CD4-positive, alpha-beta T cell treated with Interleukin-2 at 100 ng/mL for 4 hours (primary cell): ENCODE measurements around the gene PNKD.

ENCODE experiments used
- DNase-seq: peaks from one replicate; pipeline ENCODE4 v3.0.0-alpha.2; 2020; ENCODE audit warnings: low spot score

PNKD gene

GRCh38 chr2:218256612-218257350 lies 13.5 kb upstream of the PNKD start:
- DNase-seq, result no peak

- peak; percentile 79 for DNase-seq
Measured at GRCh38 chr2:218257390-218257981, 12.8 kb upstream of the PNKD start.

- no peak for DNase-seq
Measured at GRCh38 chr2:218259099-218259961, 11.0 kb upstream of the PNKD start.

- DNase-seq, result no peak
Measured at GRCh38 chr2:218260166-218260565, 10.2 kb upstream of the PNKD start.

DNA sequence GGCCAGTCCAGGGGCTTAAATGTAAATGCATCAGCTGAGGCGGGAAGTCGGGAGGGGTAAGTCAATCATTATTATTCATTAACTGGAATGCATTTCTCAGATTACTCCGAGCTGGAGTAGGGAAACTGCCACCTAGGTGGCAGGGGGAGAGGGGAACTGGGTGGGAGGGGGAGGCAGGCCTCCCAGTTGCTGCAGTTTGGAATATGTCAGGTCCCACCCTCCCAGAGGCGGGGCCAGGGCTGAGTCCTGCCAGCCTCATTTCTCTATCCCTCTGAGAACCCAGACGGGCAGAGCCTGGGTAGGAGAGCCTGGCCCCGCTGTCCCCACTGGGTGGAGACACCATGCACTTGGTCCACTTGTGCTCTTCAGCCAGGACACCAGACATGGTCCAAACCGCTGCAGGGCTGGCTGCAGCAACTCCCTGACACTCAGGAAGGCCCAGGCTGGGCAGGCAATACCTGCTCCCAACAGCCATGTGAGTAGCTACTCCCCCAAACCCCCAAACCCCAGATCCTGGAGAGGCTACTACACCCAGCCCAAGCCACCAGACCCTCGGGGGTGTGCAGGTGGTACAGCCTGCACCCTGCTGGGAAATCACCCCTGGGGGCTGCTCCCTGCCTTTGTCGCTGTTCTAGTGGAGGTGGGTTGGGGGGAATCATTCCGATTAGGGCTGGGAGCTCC lies 9.4 kb upstream of the PNKD start, which contains the start of gene GPBAR1:
TSS of gene GPBAR1 (plus strand) at position 274 of the 681 bp plus-strand sequence. CDS start 1,710 bp downstream, outside the sequence.
- DNase-seq, result no peak

DNA sequence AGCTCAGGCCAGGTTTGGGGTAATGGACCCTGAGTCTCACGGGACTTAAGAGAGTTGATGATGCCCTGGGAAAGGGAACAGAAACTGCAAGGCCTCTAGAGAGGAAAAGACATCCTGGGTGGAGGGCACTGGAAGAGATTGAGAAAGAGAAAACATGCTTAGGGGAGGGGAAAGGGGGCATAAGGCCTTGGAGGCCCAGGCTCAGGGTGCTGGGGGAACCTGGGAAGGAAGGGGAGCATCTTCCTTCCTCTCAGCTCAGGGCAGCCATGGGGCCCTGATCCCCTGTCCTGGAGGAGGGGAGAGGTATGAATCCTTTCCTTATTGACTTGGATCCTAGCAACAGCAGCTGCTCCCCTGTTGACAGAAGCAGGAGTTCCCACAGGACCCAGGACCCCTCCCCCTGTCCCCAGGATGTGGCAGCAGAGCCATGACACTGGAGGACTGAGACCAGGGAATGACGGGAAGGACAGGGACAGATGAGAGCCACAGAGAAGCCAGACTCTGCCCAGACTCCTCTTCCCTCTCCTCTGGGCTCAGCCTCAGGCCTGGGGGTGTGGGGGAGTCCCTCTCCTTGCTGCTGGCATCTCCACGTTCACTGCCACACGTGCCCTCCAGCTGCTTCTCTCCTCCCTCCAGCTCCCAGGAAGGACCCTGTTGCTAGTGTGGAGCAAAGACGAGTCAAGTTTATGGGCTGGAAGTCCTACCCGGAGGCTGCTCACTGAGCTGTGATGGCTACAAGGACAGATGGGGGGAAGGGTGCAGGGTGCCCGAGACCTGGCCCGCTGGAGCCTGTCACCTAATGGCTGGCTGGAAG lies 8.7 kb upstream of the PNKD start:
- DNase-seq, result no peak

DNA sequence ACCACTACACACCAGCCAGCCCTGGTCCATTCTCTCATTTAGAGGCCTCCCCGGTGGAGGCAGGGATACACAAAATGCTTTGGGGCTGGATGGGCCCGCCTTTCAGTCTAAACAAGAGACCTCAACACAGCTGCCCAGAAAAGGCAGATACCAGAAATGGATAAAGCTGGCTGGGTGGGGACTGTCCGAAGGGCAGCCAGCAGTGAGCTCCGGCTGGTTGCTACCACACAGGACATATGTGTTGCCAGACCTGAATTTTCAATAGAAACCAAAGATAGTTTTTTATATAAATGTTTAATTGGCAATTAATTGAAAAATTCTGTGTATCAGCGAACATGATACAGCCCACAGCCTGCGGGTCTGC lies 8.1 kb upstream of the PNKD start:
- no peak for DNase-seq

DNA sequence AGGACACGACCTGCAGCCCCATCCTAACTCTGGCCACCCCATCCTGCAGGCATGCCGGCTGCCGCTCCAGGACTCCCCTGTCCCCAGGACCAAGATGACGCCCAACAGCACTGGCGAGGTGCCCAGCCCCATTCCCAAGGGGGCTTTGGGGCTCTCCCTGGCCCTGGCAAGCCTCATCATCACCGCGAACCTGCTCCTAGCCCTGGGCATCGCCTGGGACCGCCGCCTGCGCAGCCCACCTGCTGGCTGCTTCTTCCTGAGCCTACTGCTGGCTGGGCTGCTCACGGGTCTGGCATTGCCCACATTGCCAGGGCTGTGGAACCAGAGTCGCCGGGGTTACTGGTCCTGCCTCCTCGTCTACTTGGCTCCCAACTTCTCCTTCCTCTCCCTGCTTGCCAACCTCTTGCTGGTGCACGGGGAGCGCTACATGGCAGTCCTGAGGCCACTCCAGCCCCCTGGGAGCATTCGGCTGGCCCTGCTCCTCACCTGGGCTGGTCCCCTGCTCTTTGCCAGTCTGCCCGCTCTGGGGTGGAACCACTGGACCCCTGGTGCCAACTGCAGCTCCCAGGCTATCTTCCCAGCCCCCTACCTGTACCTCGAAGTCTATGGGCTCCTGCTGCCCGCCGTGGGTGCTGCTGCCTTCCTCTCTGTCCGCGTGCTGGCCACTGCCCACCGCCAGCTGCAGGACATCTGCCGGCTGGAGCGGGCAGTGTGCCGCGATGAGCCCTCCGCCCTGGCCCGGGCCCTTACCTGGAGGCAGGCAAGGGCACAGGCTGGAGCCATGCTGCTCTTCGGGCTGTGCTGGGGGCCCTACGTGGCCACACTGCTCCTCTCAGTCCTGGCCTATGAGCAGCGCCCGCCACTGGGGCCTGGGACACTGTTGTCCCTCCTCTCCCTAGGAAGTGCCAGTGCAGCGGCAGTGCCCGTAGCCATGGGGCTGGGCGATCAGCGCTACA lies 7.4 kb upstream of the PNKD start:
- no peak for DNase-seq

DNA sequence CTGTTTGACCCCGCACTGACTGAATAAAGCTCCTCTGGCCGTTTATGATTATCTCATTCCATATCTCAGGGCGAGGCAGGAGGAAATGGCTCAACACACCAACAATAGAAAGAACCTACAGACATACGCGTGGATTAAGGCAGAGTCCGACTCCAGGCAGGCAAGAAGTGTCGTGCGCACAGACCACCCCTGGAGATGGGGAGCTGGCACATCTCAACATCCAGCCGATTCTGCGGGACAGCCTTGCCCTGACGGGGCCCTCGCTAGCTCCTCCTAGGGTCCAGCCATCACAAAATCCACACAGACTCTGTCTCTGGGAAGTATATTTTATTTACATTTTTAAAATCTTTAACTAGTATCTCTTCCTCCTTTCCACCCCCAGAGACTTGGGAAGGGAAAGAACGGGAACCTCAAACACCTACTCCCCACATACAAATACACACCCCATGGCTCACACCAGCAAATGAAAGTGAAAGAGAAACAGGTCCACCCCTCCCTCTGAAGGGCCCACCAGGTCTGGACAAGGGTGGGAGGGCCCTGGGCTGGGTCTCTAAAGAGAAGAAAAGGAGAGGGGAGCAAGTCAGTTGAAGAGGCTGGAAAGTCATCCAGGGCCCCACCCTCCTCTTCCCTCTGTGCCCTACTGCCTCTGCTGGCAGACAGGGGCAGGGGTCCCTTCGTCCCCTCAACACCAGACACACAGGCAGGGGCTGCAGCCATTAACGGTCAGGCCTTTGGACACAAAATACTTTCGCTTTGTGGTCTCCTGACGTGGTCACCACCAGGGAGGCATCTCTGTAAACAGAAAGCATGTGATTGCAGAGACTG lies 6.3 kb upstream of the PNKD start:
- no peak for DNase-seq

DNA sequence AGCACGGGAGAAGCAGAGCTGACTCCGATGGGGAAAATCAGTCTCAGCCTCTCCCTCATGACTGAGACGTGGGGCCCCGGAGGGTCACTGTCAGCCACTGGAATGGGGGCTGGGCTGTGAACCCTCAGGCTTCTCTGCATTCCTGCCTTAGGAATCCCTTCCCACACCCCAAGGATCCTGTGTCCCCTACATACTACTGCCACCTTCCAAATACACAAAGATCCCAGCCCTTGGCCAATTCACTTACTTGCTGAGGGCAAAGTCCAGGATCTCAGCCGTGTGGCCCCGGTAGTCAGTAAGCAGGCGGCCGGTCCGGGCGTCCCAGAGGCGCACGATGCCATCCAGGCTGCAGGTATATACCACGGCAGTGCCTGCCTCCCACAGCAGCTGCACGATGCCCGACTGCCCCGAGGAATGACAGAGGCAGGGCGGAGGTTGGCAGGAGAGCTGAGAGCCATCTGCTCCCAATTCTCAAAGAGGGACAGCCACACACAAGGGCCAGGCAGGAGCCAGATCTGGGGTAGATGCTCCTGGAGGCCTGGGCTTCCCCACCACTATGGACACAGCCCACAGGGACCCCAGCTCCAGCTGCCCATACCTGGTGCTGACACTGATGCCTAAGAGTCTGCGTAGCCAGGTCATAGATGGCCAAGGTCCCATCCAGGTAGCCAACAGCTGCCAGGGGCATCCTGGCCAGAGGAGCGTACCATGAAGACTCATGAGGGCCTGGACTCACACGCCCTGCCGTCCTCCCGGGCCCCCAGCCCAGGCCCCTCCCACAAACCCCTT lies 5.4 kb upstream of the PNKD start:
- no peak for DNase-seq

- DNase-seq, result no peak
Measured at GRCh38 chr2:218265626-218266025, 4.7 kb upstream of the PNKD start.

DNA sequence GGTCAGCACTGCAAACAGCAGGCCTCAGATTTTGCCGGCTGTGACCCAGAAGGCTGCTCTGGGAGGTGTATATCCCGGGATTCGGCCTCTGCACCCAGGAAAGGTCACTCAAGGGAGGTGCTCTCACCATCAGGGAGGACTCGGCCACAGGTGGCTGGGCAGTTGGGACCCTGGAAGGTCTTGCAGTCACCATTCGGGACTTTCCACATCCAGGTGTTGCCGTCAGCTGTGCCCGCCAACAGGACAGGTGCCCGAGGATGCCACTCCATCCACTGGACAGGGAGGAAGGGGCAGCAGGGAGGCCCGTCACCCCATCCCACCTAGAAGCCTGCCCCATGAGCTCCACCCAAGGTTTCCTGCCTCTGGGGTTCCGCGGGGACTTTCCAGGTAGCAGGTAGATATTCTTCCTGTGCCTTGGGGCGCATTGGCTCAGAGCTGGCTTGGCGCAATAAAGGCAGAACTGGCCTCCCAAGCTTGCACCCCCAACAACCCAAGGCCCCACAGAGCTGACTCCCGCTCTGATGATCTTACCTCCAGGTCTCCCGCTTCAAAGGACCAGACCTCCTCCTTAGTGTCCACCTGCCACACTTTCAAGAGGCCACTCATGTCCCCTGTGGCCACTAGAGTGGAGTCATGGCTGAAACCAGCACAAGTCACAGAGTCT lies 3.9 kb upstream of the PNKD start:
- DNase-seq, result no peak

- no peak for DNase-seq
Measured at GRCh38 chr2:218267259-218267658, 3.1 kb upstream of the PNKD start.

DNA sequence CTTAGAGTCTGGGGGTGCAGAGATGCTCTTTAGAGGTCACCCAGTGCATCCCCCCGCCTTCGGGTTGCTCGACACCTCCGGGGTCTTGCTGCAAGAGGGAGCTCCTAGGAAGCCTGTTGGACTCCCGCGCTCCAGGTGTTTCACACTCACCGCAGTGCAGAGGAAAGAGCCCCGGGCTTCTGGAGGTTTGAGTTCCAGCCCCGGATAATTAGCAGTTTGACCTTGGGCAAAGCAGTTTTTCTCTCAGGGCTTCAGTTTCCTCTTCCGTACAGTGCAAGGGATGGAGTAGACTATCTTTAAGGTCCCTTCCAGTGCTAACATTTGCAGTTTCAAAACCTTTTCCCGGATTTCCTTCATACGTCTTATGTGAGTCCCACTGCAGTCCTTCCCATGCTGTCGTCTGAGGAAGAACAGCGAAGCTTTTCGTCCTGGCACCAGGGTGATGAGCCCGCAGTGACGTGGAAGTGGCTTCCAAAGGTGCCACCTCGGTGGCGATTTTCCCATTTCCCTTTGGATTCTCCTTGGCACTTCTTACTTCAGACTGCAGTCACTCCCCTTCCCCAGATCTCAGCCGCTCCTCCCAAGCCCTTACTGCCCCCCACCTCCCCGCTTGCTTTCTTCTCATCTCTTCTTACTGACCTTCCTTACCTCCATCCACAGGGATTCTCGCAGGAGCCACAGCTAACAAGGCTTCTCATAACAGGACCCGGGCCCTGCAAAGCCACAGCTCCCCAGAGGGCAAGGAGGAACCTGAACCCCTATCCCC lies 585 bp downstream of the PNKD start:
- no peak for DNase-seq

GRCh38 chr2:218271487-218271797 lies 1.1 kb downstream of the PNKD start:
- DNase-seq, result no peak

DNA sequence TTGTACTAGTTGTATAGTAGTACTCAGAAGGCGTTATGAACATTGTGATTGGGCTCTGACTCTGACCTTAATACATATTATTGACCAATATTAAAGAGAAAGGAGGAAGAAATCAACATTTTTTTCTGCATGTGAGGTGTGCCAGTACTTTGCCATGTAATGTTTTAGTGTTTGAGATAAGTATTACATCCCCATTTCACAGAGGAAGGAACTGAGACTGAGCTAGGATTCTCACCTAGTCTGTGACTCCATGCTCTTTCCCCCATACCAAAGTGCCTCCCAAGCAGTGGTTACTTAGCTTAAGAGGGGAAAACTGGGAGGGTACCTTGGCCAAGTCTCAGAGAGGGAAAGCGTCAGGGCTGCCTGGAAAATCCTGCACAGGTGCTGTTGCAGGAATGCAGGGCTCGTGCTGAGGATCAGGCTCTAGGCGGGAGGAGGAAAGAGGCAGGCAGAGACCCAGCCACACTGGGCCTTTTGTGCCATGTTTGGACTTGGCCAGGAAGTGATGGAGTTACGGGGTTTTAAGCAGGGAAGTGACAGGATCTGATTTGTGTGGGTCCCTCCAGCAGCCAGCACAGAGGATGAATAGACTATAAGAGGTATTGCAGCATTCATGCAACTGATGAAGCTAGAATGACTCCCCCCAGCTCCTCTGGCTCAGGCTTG lies 1.7 kb downstream of the PNKD start:
- no peak for DNase-seq
